Islet precursor cell (in vitro differentiated cells): ENCODE measurements around the gene IL17C.

Source experiments
- DNase-seq: peaks from one replicate; pipeline ENCODE4 v3.0.0-alpha.2; 2018

Gene IL17C

DNA sequence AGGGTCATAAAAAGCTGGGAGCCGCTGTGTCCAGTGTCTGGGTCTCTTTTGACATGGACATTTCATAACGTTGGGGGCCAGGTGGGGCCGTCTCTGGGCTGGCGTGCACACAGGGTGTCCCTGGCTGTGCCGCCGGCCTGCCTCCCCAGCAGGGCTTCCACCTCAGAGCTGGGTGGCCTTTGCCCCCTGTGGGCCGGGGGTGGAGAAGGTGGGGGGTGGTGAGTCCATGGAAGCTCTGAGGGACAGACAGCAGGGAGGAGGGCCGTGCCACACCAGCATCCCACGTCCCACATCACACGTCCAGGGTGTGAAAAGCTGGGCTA lies 48.8 kb downstream of the IL17C start:
- DNase-seq: no peak

GRCh38 chr16:88687676-88688012 lies 49.3 kb downstream of the IL17C start:
- no peak for DNase-seq

GRCh38 chr16:88688013-88688778 lies 49.8 kb downstream of the IL17C start:
- no peak for DNase-seq
